Activated naive CD4-positive, alpha-beta T cell treated with anti-CD3 and anti-CD28 coated beads for 36 hours (primary cell): ENCODE data around the gene TBX10. TPM values are rescaled to one million over a fixed set of nuclear protein-coding genes. Genes with fewer than 3 reads are reported as not detected.
"Not testable (repeated sequence)": the region's sequence is repeated elsewhere in the genome, so short reads cannot be mapped to it uniquely, and the experiment has no call there.

ENCODE experiments used
- CTCF ChIA-PET: fragments of 350-600 bp; sonication (Branson Sonifier 250); formaldehyde crosslinking; loops from one replicate; lab custom pipeline; 2021; ENCODE audit warnings: antibody characterized with exemption; lab: Charles Lee
- DNase-seq: peaks from one replicate; pipeline ENCODE4 v3.0.0-alpha.2; 2020
- H3K27ac Mint-ChIP-seq: one replicate; pipeline ENCODE4 v1.8.0; 2021; ENCODE audit warnings: mild to moderate bottlenecking, mixed read lengths
- H3K27me3 Mint-ChIP-seq: one replicate; pipeline ENCODE4 v1.8.0; 2021; ENCODE audit warnings: low read depth, mixed read lengths
- H3K36me3 Mint-ChIP-seq: one replicate; pipeline ENCODE4 v1.8.0; 2021; ENCODE audit warnings: low read depth, mixed read lengths
- H3K4me1 Mint-ChIP-seq: one replicate; pipeline ENCODE4 v1.8.0; 2021; ENCODE audit warnings: low read depth, mixed read lengths
- H3K4me3 Mint-ChIP-seq: one replicate; pipeline ENCODE4 v1.8.0; 2021; ENCODE audit warnings: mild to moderate bottlenecking, moderate library complexity, mixed read lengths
- H3K9me3 Mint-ChIP-seq: one replicate; pipeline ENCODE4 v1.8.0; 2021; ENCODE audit warnings: mixed read lengths
- intact Hi-C: fragments of 100-400 bp; cut with micrococcal nuclease; formaldehyde crosslinking; loops from one replicate; pipeline ENCODE4 v1.15.1; 2023
- total RNA-seq, 2 experiments: library from RNA; stranded (reverse); gene quantifications; one replicate each; pipeline ENCODE4 v1.2.3, GENCODE V29; 2021

Gene TBX10
- total RNA-seq: not detected

DNA sequence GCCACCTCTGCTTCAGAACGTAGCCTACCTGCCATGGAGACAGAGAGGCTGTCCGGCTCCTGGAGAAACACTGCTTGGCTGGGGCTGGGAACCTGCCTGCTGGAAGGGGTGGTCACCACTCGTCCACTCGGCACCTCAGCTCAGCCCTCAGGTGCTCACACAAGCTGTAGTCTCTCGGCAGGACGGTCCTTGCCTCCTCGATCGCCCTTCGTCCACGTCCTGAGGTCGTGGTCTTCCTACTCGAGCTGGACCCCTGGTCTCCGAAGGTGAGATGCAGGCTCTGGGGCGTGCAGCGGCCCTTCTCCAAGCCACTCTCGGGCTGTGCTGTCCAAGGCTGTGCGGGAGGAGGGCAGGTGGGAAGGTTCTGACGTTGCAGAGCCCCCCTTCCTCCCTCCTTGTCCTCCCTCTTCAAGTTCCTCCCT lies at the start of gene TBX10:
TBX10 (minus strand) TSS at position 326 of the 422 bp plus-strand sequence; CDS start at position 35, 291 bp downstream.
- H3K27ac Mint-ChIP-seq: no peak within 1 kb of the TSS
- intact Hi-C loops: no loop called here
- H3K27me3 Mint-ChIP-seq: no peaks in the 10 kb centered on the region
- H3K36me3 Mint-ChIP-seq: no peaks in the 10 kb centered on the region
- H3K4me3 Mint-ChIP-seq: no peak within 1 kb of the TSS
- DNase-seq: no peak
- CTCF ChIA-PET: interaction anchor here (0.9 to 1.5 kb wide), 4 partner anchors 9 to 71 kb away, joined by 3 to 5 read pairs (median 4); partner anchors contain the start of gene NUDT8
- no peaks in the 10 kb centered on the region for H3K4me1 Mint-ChIP-seq
- no peaks in the 10 kb centered on the region for H3K9me3 Mint-ChIP-seq

GRCh38 chr11:67689178-67689577 lies 49.6 kb upstream of the TBX10 start:
- H3K36me3 Mint-ChIP-seq: no peaks in the 10 kb centered on the region
- H3K27ac Mint-ChIP-seq: no peak overlapping the region
- H3K27me3 Mint-ChIP-seq: peaks cover 7% of the 10 kb centered on the region
- no peaks in the 10 kb centered on the region for H3K9me3 Mint-ChIP-seq
- no peak overlapping the region for H3K4me3 Mint-ChIP-seq
- no peaks in the 10 kb centered on the region for H3K4me1 Mint-ChIP-seq
- intact Hi-C loops: no loop called here
- DNase-seq: no peak
- CTCF ChIA-PET: no interaction called here

DNA sequence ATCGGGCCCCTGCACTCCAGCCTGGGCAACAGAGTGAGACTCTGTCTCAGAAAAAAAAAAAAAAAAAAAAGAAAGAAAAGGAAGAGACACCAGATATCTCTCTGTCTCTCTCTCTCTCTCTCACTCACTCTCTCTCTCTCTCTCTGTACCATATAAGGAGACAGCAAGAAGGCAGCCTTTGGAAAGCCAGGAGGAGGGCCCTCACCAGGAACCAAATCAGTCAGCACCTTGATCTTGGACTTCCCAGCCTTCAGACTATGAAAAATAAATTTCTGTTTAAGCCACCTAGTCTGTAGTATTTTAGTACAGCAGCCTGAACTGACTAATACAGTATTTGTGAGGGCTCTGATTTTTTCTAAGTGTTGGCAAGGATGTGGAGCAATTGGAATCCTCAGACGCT lies 48.4 kb upstream of the TBX10 start:
- H3K27me3 Mint-ChIP-seq: peaks cover 7% of the 10 kb centered on the region
- intact Hi-C loops: no loop called here
- no peak overlapping the region for H3K4me3 Mint-ChIP-seq
- no peaks in the 10 kb centered on the region for H3K9me3 Mint-ChIP-seq
- no peak overlapping the region for H3K27ac Mint-ChIP-seq
- no peaks in the 10 kb centered on the region for H3K4me1 Mint-ChIP-seq
- CTCF ChIA-PET: interaction anchor here (1.5 kb wide), 1 partner anchor 58 kb away, joined by 3 read pairs; the partner anchor contains the start of gene NUDT8
- H3K36me3 Mint-ChIP-seq: no peaks in the 10 kb centered on the region
- DNase-seq: no peak

GRCh38 chr11:67685641-67686332 lies 46.2 kb upstream of the TBX10 start:
- H3K4me1 Mint-ChIP-seq, H3K27ac Mint-ChIP-seq, H3K27me3 Mint-ChIP-seq, CTCF ChIA-PET, H3K4me3 Mint-ChIP-seq, H3K36me3 Mint-ChIP-seq, DNase-seq, H3K9me3 Mint-ChIP-seq, intact Hi-C loops: not testable (repeated sequence)

DNA sequence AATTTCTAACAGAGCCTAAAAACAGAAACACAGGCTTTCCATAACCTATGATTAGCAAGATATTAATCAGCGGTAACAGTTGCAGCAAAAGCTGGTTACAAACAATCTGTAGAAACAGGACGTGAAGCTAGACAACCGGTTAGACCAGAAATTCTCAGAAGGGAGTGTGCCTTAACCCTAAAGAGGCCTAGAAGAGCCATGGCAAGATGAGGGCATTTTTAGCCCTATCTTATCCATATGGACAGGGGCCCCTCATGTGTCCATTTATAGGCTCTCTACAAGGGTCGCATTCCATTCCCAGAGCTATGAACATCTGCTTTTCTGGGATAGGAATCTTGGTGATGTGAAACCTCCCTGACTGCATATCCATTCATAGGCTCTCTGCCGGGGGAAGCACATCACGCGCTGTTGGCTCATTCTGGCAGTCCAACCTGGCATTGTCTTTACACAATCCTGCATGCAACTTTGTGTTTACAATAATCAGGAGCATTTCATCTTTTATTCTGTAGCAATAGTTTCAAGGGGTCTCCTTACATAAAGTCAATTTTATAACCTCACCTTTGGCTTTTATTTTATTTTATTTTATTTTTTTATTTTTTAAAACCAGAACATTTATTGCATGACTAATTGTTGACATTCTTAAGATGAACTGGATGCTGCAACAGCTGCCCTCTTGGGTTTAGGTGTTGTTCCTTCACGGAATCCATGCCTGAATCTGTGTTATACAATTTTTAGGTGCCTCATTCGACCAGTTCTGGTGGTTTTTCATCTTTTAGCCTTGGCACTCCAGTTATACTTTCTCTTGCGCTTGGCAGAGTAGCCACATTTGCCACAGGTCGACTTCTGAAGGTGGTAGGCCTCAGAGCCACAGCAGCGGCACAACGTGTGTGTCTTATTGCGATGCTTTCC lies 42.8 kb upstream of the TBX10 start:
- H3K4me3 Mint-ChIP-seq, H3K4me1 Mint-ChIP-seq, DNase-seq, H3K27me3 Mint-ChIP-seq, H3K9me3 Mint-ChIP-seq, H3K36me3 Mint-ChIP-seq, H3K27ac Mint-ChIP-seq, intact Hi-C loops: not testable (repeated sequence)
- CTCF ChIA-PET: interaction anchor here (0.6 kb wide), 1 partner anchor 1044 kb away, joined by 4 read pairs; no protein-coding TSS in a partner anchor

DNA sequence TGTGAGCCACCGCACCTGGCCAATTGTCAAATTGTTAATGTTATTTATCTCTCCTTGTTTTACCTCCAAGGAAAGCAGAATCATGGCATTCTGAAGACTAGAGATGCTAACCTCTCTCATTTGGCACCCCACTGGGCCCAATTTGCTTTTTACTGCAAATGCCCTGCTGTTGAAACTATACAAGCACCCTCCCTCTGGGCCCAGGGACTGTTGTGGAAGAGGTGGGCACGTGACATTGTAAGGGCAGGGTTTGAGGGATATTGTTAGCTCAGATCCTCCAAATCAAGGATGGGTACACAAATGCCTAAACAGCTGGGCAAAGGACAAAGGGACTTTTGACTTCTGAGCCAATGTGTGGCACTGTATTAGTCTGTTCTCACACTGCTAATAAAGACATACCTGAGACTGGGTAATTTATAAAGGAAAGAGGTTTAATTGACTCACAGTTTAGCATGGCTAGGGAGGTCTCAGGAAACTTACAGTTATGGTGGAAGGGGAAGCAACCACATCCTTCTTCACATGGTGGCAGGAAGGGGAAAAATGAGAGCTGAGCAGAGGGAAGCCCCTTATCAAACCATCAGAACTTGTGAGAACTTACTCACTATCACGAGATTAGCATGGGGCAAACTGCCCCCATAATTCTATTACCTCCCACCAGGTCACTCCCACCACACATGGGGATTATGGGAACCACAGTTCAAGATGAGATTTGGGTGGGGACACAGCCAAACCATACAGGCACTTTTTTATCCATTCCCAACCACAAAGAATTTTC lies 41.3 kb upstream of the TBX10 start:
- no peak overlapping the region for H3K27ac Mint-ChIP-seq
- no peaks in the 10 kb centered on the region for H3K27me3 Mint-ChIP-seq
- H3K4me3 Mint-ChIP-seq: no peak overlapping the region
- intact Hi-C loops: no loop called here
- CTCF ChIA-PET: interaction anchor here (1.2 kb wide), 1 partner anchor 21 kb away, joined by 3 read pairs; no protein-coding TSS in a partner anchor
- no peak for DNase-seq
- peaks cover 2% of the 10 kb centered on the region for H3K9me3 Mint-ChIP-seq
- no peaks in the 10 kb centered on the region for H3K4me1 Mint-ChIP-seq
- no peaks in the 10 kb centered on the region for H3K36me3 Mint-ChIP-seq

- H3K27me3 Mint-ChIP-seq: no peaks in the 10 kb centered on the region
- no peaks in the 10 kb centered on the region for H3K9me3 Mint-ChIP-seq
- H3K36me3 Mint-ChIP-seq: no peaks in the 10 kb centered on the region
- no peak for DNase-seq
- no peaks in the 10 kb centered on the region for H3K4me1 Mint-ChIP-seq
- H3K4me3 Mint-ChIP-seq: no peak overlapping the region
- H3K27ac Mint-ChIP-seq: no peak overlapping the region
- intact Hi-C loops: no loop called here
- CTCF ChIA-PET: no interaction called here
Observed at GRCh38 chr11:67675058-67675747, 35.6 kb upstream of the TBX10 start.

DNA sequence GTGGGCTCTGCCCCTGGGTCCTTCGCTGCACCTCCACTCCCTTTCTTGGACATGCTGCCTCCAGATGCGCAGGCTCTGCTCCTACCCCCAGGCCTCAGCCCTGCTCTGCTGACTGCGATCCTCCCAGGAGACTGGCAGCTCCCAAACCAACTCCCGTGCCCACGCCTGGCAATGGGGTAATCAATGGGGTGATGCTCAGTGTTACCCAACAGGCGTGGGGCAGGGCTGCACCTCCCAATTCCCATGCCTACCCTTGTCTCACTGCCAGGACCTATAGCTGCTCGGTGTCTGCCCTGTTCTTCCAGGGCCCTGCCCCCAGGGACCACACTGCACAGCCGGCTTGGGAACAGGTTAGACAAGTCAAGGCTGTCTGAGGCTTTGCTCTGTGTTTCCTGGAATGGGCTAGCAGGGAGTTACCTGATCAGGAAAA lies 34.9 kb upstream of the TBX10 start, which contains the start of gene ALDH3B2:
ALDH3B2 (minus strand) TSS at position 182 of the 430 bp plus-strand sequence. CDS start 7,688 bp downstream, outside the sequence.
- Mint-ChIP-seq H3K4me3 (no peak within 1 kb of the TSS), H3K36me3 (no peaks in the 10 kb centered on the region), H3K27me3 (no peaks in the 10 kb centered on the region), H3K4me1 (no peaks in the 10 kb centered on the region), H3K9me3 (no peaks in the 10 kb centered on the region), H3K27ac (no peak within 1 kb of the TSS)
- CTCF ChIA-PET: no interaction called here
- intact Hi-C loops: no loop called here
- DNase-seq: no peak

GRCh38 chr11:67673902-67674301 lies 34.3 kb upstream of the TBX10 start:
- H3K4me3 Mint-ChIP-seq: no peak overlapping the region
- H3K9me3 Mint-ChIP-seq: no peaks in the 10 kb centered on the region
- DNase-seq: no peak
- H3K27ac Mint-ChIP-seq: no peak overlapping the region
- CTCF ChIA-PET: no interaction called here
- H3K36me3 Mint-ChIP-seq: no peaks in the 10 kb centered on the region
- H3K27me3 Mint-ChIP-seq: no peaks in the 10 kb centered on the region
- no peaks in the 10 kb centered on the region for H3K4me1 Mint-ChIP-seq
- intact Hi-C loops: no loop called here

GRCh38 chr11:67673358-67673757 lies 33.8 kb upstream of the TBX10 start:
- Mint-ChIP-seq H3K36me3 (no peaks in the 10 kb centered on the region), H3K27me3 (no peaks in the 10 kb centered on the region), H3K4me1 (no peaks in the 10 kb centered on the region), H3K9me3 (no peaks in the 10 kb centered on the region), H3K27ac (no peak overlapping the region), H3K4me3 (no peak overlapping the region)
- CTCF ChIA-PET: no interaction called here
- intact Hi-C loops: no loop called here
- no peak for DNase-seq

GRCh38 chr11:67671211-67671520 lies 31.6 kb upstream of the TBX10 start:
- Mint-ChIP-seq H3K4me3 (no peak overlapping the region), H3K27me3 (no peaks in the 10 kb centered on the region), H3K36me3 (no peaks in the 10 kb centered on the region), H3K27ac (no peak overlapping the region), H3K9me3 (no peaks in the 10 kb centered on the region), H3K4me1 (no peaks in the 10 kb centered on the region)
- intact Hi-C loops: no loop called here
- no peak for DNase-seq
- CTCF ChIA-PET: interaction anchor here (1.1 kb wide), 1 partner anchor 13 kb away, joined by 3 read pairs; no protein-coding TSS in a partner anchor
